ENCODE data around the gene ZBTB38. TPM values are rescaled to one million over a fixed set of nuclear protein-coding genes. Genes with fewer than 3 reads are reported as not detected.

The ZBTB38 gene
- total RNA-seq, 1 donor from 2014 or later: 29.4 TPM

DNA sequence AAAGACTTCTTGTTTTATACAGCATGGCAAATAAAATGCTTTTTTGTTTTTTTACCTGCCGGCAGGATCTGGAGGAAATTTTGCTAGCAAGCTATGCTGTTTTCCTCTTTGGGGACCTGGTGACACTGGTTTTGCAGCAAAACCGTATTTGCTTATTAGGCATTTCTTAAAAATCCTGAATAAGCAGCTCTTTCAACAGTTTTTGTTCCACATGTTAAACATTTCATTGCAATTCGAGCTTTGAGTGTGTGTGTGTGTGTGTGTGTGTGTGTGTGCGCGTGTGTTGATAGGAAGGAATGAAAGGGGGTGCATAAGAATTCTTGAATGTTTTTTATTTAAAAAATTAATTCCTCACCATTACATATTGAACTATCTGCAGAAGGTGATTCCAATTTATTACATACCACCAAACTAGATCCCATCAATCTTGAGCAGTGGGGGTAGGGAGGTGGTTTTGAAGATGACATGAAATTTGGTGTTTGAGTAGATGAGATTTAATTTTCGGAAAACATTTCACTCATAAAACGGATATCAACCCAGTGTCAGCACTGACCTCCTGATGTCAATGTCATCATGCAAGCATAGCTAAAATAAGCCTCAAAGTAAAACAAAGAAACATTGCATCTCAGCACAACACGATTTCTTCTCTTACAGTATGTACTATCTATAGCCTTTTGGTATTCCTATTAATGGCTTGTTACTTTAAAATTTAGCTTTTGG lies 17.3 kb downstream of the ZBTB38 start:
- H3K27ac Mint-ChIP-seq: peak overlapping the region; percentile 97
- TF ChIP-seq, protein P1, sequence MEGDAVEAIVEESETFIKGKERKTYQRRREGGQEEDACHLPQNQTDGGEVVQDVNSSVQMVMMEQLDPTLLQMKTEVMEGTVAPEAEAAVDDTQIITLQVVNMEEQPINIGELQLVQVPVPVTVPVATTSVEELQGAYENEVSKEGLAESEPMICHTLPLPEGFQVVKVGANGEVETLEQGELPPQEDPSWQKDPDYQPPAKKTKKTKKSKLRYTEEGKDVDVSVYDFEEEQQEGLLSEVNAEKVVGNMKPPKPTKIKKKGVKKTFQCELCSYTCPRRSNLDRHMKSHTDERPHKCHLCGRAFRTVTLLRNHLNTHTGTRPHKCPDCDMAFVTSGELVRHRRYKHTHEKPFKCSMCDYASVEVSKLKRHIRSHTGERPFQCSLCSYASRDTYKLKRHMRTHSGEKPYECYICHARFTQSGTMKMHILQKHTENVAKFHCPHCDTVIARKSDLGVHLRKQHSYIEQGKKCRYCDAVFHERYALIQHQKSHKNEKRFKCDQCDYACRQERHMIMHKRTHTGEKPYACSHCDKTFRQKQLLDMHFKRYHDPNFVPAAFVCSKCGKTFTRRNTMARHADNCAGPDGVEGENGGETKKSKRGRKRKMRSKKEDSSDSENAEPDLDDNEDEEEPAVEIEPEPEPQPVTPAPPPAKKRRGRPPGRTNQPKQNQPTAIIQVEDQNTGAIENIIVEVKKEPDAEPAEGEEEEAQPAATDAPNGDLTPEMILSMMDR (conservative IDR thresholded peaks at IDR 0.05): no peak
- no peaks in the 10 kb centered on the region for H3K36me3 Mint-ChIP-seq
- H3K9me3 Mint-ChIP-seq: no peaks in the 10 kb centered on the region
- H3K4me3 Mint-ChIP-seq: peak overlapping the region; percentile 82
- no peak for DNase-seq (ENCODE audit: extremely low spot score, unreplicated experiment)
- no peaks in the 10 kb centered on the region for H3K27me3 Mint-ChIP-seq
- H3K4me1 Mint-ChIP-seq (ENCODE audit: unreplicated experiment): peaks cover 55% of the 10 kb centered on the region

DNA sequence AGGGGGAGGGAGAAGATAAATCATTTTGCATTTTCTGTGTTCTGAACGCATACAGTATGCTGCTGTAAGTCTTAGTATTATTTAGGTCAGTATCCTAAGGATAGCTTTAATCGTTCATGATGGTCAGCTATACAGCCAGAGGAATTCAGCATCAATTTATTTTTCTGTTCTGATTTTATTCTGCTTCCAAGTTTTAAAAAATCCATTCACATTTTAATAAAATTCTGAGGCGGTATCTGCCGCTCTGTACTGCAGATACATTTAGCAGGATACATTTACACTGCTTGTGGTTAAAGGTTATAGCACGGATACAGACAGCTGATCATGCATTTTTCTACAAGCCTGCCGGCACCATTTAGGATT lies 17.8 kb downstream of the ZBTB38 start:
- Mint-ChIP-seq H3K9me3 (no peaks in the 10 kb centered on the region), H3K36me3 (no peaks in the 10 kb centered on the region), H3K27ac (peak overlapping the region; percentile 97), H3K27me3 (no peaks in the 10 kb centered on the region), H3K4me3 (peak overlapping the region; percentile 82), H3K4me1 (ENCODE audit: unreplicated experiment) (peaks cover 55% of the 10 kb centered on the region)
- TF ChIP-seq, protein P1 (conservative IDR thresholded peaks at IDR 0.05): no peak
- DNase-seq (ENCODE audit: extremely low spot score, unreplicated experiment): no peak

- TF ChIP-seq, protein P1 (conservative IDR thresholded peaks at IDR 0.05): no peak
- peak overlapping the region; percentile 82 for H3K4me3 Mint-ChIP-seq
- H3K27ac Mint-ChIP-seq: peak overlapping the region; percentile 97
- no peak for DNase-seq (ENCODE audit: extremely low spot score, unreplicated experiment)
- H3K36me3 Mint-ChIP-seq: no peaks in the 10 kb centered on the region
- H3K9me3 Mint-ChIP-seq: no peaks in the 10 kb centered on the region
- no peaks in the 10 kb centered on the region for H3K27me3 Mint-ChIP-seq
- H3K4me1 Mint-ChIP-seq (ENCODE audit: unreplicated experiment): peaks cover 59% of the 10 kb centered on the region
These were observed 18.4 kb downstream of the ZBTB38 start for GRCh38 chr3:141386611-141387111.

- no peaks in the 10 kb centered on the region for H3K27me3 Mint-ChIP-seq
- no peaks in the 10 kb centered on the region for H3K36me3 Mint-ChIP-seq
- no peak for DNase-seq (ENCODE audit: extremely low spot score, unreplicated experiment)
- H3K4me3 Mint-ChIP-seq: no peak overlapping the region
- H3K4me1 Mint-ChIP-seq (ENCODE audit: unreplicated experiment): peaks cover 67% of the 10 kb centered on the region
- no peak overlapping the region for H3K27ac Mint-ChIP-seq
- no peaks in the 10 kb centered on the region for H3K9me3 Mint-ChIP-seq
- TF ChIP-seq, protein P1 (conservative IDR thresholded peaks at IDR 0.05): no peak
These were observed 19.2 kb downstream of the ZBTB38 start for GRCh38 chr3:141387516-141387915.

DNA sequence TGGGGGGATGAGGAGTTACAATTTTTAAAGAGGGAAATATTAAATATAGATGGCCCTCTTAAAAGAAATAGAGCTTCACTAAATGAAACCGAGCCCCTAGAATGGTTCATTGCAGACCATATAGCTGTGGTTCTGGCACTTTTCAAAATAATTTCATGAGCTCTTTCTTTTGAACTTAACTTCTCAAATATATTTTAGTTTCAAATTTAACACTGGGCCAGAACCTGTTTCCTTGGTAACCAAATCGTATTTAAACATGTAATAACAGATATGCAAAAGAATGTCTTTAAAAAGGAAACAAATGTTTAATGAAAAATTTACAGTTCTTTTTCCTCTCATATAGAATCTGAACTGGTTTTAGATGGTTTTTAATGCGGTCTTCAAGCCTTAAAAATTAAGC lies 20.1 kb downstream of the ZBTB38 start:
- H3K27me3 Mint-ChIP-seq: no peaks in the 10 kb centered on the region

More for the DNA sequence above, 20.1 kb downstream of the ZBTB38 start:
- Mint-ChIP-seq H3K36me3 (no peaks in the 10 kb centered on the region), H3K9me3 (no peaks in the 10 kb centered on the region), H3K4me3 (no peak overlapping the region), H3K4me1 (ENCODE audit: unreplicated experiment) (peaks cover 69% of the 10 kb centered on the region), H3K27ac (peak overlapping the region; percentile 44)
- TF ChIP-seq, protein P1 (conservative IDR thresholded peaks at IDR 0.05): no peak
- DNase-seq (ENCODE audit: extremely low spot score, unreplicated experiment): no peak
